HepG2 (cell line): ENCODE measurements around the gene BBC3. TPM values are rescaled to one million over a fixed set of nuclear protein-coding genes. Genes with fewer than 3 reads are reported as not detected.

Source experiments
- ARID2 ChIP-seq: sonication (generic); formaldehyde crosslinking; IDR thresholded peaks from 2 replicates; pipeline ENCODE4 v1.8.1; 2022; ENCODE audit warnings: mild to moderate bottlenecking, missing genetic modification reagents, borderline replicate concordance
- BRCA1 ChIP-seq: sonication (generic); formaldehyde crosslinking; IDR thresholded peaks from 2 replicates; pipeline ENCODE4 v1.4.0; 2020; ENCODE audit warnings: missing genetic modification reagents
- FOXC1 ChIP-seq: sonication (generic); formaldehyde crosslinking; IDR thresholded peaks from 2 replicates; pipeline ENCODE4 v1.8.0; 2022; ENCODE audit warnings: mild to moderate bottlenecking, missing genetic modification reagents, borderline replicate concordance
- TBX3 ChIP-seq: fragments of 450-650 bp; IDR thresholded peaks from 2 replicates; pipeline ENCODE4 v1.6.1; 2017; ENCODE audit warnings: antibody characterized with exemption, mild to moderate bottlenecking, inconsistent platforms, borderline replicate concordance
- THAP11 ChIP-seq: IDR thresholded peaks from 2 replicates; pipeline ENCODE4 v1.6.1; 2016; ENCODE audit warnings: missing biosample characterization, missing genetic modification reagents
- ZBTB34 ChIP-seq: sonication (generic); formaldehyde crosslinking; IDR thresholded peaks from 2 replicates; pipeline ENCODE4 v1.8.0; 2022; ENCODE audit warnings: mild to moderate bottlenecking, missing genetic modification reagents
- ZNF296 ChIP-seq: sonication (generic); formaldehyde crosslinking; conservative IDR thresholded peaks from 2 replicates; pipeline ENCODE4 v1.5.0; 2020; ENCODE audit warnings: mild to moderate bottlenecking, missing genetic modification reagents
- ZNF451 ChIP-seq: sonication (generic); formaldehyde crosslinking; IDR thresholded peaks from 2 replicates; pipeline ENCODE4 v1.5.0; 2020; ENCODE audit warnings: mild to moderate bottlenecking, missing genetic modification reagents
- ZNF572 ChIP-seq: sonication (generic); formaldehyde crosslinking; IDR thresholded peaks from 2 replicates; pipeline ENCODE4 v1.5.1; 2020; ENCODE audit warnings: mild to moderate bottlenecking, missing genetic modification reagents
- ZNF75D ChIP-seq: sonication (generic); formaldehyde crosslinking; IDR thresholded peaks from 2 replicates; pipeline ENCODE4 v1.8.1; 2023; ENCODE audit warnings: missing genetic modification reagents, mild to moderate bottlenecking, borderline replicate concordance
- ZNF781 ChIP-seq: sonication (generic); formaldehyde crosslinking; IDR thresholded peaks from 2 replicates; pipeline ENCODE4 v1.5.1; 2020; ENCODE audit warnings: borderline replicate concordance, mild to moderate bottlenecking, missing genetic modification reagents; ENCODE audit errors: not compliant biosample characterization
- ZNF83 ChIP-seq: sonication (generic); formaldehyde crosslinking; IDR thresholded peaks from 2 replicates; pipeline ENCODE4 v1.4.0; 2020; ENCODE audit warnings: missing genetic modification reagents, mild to moderate bottlenecking, borderline replicate concordance
- polyA plus RNA-seq, 8 experiments: library from polyadenylated mRNA; depleted of rRNA in 3 of 8; stranded (reverse) in 7 of 8; unstranded in 1 of 8; fragments of >200 nt; fragmentation: Illumina TruSeq in 4 of 8; extraction: Trizol in 4 of 8; gene quantifications; 2 replicates each; pipeline versions ENCODE4 v1.2.1 to v1.2.3, GENCODE V29; 2011 to 2016; ENCODE audit warnings: low read depth in 4 of 8, missing spikeins in 1 of 8, mixed read lengths in 1 of 8; ENCODE audit not compliant: insufficient read depth in 1 of 8
- total RNA-seq, 5 experiments: library from RNA; depleted of rRNA; stranded (reverse); fragments of >200 nt; fragmentation: Illumina TruSeq; extraction: Trizol; gene quantifications; 2 replicates each; pipeline ENCODE4 v1.2.3, GENCODE V29; 2016; ENCODE audit warnings: low read depth in 1 of 5
- TF ChIP-seq, protein P1 (sequence below): IDR thresholded peaks from 2 replicates; pipeline ENCODE4 v1.6.1; 2016; ENCODE audit warnings: low read depth, missing genetic modification reagents, missing compliant biosample characterization
- TF ChIP-seq, protein P2 (sequence below): sonication (generic); formaldehyde crosslinking; IDR thresholded peaks from 2 replicates; pipeline ENCODE4 v1.5.0; 2020; ENCODE audit warnings: missing genetic modification reagents
- TF ChIP-seq, protein P3 (sequence below): sonication (generic); formaldehyde crosslinking; IDR thresholded peaks from 2 replicates; pipeline ENCODE4 v1.9.0; 2021; ENCODE audit warnings: missing genetic modification reagents, borderline replicate concordance
- TF ChIP-seq, protein P4 (sequence below): sonication (generic); formaldehyde crosslinking; IDR thresholded peaks from 2 replicates; pipeline ENCODE4 v1.8.0; 2022; ENCODE audit warnings: low read depth, missing genetic modification reagents

Gene BBC3
- total and polyA plus RNA-seq, 2 of the 13 experiments (the other 11 are each of a cell fraction or from before 2014, with no cell fraction given) = 6.1 to 8.8 TPM

- TF ChIP-seq, protein P1, sequence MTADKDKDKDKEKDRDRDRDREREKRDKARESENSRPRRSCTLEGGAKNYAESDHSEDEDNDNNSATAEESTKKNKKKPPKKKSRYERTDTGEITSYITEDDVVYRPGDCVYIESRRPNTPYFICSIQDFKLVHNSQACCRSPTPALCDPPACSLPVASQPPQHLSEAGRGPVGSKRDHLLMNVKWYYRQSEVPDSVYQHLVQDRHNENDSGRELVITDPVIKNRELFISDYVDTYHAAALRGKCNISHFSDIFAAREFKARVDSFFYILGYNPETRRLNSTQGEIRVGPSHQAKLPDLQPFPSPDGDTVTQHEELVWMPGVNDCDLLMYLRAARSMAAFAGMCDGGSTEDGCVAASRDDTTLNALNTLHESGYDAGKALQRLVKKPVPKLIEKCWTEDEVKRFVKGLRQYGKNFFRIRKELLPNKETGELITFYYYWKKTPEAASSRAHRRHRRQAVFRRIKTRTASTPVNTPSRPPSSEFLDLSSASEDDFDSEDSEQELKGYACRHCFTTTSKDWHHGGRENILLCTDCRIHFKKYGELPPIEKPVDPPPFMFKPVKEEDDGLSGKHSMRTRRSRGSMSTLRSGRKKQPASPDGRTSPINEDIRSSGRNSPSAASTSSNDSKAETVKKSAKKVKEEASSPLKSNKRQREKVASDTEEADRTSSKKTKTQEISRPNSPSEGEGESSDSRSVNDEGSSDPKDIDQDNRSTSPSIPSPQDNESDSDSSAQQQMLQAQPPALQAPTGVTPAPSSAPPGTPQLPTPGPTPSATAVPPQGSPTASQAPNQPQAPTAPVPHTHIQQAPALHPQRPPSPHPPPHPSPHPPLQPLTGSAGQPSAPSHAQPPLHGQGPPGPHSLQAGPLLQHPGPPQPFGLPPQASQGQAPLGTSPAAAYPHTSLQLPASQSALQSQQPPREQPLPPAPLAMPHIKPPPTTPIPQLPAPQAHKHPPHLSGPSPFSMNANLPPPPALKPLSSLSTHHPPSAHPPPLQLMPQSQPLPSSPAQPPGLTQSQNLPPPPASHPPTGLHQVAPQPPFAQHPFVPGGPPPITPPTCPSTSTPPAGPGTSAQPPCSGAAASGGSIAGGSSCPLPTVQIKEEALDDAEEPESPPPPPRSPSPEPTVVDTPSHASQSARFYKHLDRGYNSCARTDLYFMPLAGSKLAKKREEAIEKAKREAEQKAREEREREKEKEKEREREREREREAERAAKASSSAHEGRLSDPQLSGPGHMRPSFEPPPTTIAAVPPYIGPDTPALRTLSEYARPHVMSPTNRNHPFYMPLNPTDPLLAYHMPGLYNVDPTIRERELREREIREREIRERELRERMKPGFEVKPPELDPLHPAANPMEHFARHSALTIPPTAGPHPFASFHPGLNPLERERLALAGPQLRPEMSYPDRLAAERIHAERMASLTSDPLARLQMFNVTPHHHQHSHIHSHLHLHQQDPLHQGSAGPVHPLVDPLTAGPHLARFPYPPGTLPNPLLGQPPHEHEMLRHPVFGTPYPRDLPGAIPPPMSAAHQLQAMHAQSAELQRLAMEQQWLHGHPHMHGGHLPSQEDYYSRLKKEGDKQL (CRISPR knock-in tag) = no peak
- TF ChIP-seq, protein P2, sequence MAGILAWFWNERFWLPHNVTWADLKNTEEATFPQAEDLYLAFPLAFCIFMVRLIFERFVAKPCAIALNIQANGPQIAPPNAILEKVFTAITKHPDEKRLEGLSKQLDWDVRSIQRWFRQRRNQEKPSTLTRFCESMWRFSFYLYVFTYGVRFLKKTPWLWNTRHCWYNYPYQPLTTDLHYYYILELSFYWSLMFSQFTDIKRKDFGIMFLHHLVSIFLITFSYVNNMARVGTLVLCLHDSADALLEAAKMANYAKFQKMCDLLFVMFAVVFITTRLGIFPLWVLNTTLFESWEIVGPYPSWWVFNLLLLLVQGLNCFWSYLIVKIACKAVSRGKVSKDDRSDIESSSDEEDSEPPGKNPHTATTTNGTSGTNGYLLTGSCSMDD (CRISPR knock-in tag) = no peak
- TF ChIP-seq ZNF781 (CRISPR knock-in tag) (no peak), THAP11 (CRISPR knock-in tag) (peak; percentile 57; the same call in 1 of the 2 replicates), ZNF296 (no peak), FOXC1 (CRISPR knock-in tag) (no peak), ARID2 (CRISPR knock-in tag) (no peak), ZNF83 (CRISPR knock-in tag) (no peak), ZNF451 (CRISPR knock-in tag) (0 out of 2 replicates have a peak, but pooled peaks have one; percentile 80), ZNF572 (CRISPR knock-in tag) (no peak), TBX3 (no peak), BRCA1 (CRISPR knock-in tag) (no peak), ZNF75D (CRISPR knock-in tag) (no peak), ZBTB34 (CRISPR knock-in tag) (no peak)
- TF ChIP-seq, protein P3, sequence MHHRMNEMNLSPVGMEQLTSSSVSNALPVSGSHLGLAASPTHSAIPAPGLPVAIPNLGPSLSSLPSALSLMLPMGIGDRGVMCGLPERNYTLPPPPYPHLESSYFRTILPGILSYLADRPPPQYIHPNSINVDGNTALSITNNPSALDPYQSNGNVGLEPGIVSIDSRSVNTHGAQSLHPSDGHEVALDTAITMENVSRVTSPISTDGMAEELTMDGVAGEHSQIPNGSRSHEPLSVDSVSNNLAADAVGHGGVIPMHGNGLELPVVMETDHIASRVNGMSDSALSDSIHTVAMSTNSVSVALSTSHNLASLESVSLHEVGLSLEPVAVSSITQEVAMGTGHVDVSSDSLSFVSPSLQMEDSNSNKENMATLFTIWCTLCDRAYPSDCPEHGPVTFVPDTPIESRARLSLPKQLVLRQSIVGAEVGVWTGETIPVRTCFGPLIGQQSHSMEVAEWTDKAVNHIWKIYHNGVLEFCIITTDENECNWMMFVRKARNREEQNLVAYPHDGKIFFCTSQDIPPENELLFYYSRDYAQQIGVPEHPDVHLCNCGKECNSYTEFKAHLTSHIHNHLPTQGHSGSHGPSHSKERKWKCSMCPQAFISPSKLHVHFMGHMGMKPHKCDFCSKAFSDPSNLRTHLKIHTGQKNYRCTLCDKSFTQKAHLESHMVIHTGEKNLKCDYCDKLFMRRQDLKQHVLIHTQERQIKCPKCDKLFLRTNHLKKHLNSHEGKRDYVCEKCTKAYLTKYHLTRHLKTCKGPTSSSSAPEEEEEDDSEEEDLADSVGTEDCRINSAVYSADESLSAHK = no peak
- TF ChIP-seq, protein P4, sequence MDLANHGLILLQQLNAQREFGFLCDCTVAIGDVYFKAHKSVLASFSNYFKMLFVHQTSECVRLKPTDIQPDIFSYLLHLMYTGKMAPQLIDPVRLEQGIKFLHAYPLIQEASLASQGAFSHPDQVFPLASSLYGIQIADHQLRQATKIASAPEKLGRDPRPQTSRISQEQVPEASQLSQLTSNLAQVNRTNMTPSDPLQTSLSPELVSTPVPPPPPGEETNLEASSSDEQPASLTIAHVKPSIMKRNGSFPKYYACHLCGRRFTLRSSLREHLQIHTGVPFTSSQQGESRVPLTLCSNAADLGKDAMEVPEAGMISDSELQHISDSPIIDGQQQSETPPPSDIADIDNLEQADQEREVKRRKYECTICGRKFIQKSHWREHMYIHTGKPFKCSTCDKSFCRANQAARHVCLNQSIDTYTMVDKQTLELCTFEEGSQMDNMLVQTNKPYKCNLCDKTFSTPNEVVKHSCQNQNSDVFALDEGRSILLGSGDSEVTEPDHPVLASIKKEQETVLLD = no peak
Measured at GRCh38 chr19:47273313-47274070, 42.5 kb upstream of the BBC3 start (continued).
